NCI-H2227 (cell line): Measurements from ENCODE around the gene GARIN5B.
A peak's percentile ranks its signal among the peaks of the same experiment; 100 is the strongest.
"Not testable (repeated sequence)": the region's sequence is repeated elsewhere in the genome, so short reads cannot be mapped to it uniquely, and the experiment has no call there.

Source experiments
- DNase-seq: peaks from one replicate; lab custom pipeline; 2025; ENCODE audit not compliant: unreplicated experiment; lab: John Stamatoyannopoulos, UW

Gene GARIN5B

DNA sequence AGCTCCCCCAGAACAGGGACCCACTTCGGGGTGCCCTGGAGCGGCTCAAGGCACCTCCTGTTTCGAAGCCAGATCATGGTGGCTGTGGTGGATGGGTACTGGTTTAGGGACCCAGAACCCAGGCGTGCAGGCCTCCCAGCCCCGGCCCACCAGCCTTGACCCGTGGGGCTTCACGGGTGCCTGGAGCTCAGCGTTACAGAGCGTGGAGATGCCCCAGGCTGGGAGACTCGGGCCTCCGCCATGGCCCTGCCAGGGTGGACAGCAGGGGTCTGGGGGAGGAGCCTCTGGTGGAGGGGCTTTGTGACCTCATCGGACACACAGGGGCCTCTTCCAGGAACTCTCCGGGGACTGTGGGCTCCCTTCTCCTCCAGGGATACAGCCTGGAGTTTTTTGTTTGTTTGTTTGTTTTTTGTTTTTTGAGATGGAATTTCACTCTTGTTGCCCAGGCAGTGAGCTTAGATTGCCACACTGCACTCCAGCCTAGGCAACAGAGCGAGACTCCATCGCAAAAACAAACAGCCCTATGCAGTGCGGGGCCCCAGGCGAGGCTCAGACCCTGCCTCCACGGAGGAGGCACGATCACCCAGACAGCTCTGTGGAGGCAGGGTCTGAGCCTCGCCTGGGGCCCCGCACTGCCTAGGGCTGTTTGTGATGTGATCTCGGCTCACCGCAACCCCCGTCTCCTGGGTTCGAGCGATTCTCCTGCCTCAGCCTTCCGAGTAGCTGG, at the start of gene GARIN5B:
GARIN5B (minus strand) TSS at position 271 of the 727 bp plus-strand sequence; CDS start at position 77, 194 bp downstream.
- no peak for DNase-seq

- DNase-seq: no peak
These were observed 47.1 kb upstream of the GARIN5B start for GRCh38 chr19:55410168-55410567.

DNA sequence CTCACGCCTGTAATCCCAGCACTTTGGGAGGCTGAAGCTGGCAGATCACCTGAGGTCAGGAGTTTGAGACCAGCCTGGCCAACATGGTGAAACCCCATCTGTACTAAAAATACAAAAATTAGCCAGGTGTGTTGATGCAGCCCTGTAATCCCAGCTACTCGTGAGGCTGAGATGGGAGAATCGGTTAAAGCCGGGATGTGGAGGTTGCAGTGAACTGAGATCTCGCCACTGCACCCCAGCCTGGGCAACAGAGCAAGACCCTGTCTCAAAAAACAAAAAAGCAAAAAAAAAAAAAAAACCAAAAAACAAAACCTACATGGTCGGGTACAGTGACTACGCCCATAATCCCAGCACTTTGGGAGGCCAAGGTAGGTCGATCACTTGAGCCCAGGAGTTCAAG, 46.1 kb upstream of the GARIN5B start:
- DNase-seq: not testable (repeated sequence)

DNA sequence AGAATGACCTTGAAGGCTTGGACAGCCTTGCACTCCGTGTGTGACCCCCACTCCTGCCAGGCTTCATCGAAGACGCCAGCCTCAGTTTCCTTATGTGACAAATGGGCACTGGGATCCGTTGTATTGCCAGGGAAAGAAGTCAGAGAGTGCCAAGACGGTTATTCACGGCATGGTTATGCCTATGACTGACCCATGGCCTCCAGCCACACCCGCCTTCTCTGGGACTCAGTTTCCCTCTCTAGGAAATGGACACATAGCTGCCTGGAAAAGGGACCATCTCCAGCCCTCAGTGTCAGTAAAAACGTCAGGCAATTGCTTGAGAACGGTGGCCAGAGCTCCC, 45.4 kb upstream of the GARIN5B start:
- DNase-seq: no peak

DNA sequence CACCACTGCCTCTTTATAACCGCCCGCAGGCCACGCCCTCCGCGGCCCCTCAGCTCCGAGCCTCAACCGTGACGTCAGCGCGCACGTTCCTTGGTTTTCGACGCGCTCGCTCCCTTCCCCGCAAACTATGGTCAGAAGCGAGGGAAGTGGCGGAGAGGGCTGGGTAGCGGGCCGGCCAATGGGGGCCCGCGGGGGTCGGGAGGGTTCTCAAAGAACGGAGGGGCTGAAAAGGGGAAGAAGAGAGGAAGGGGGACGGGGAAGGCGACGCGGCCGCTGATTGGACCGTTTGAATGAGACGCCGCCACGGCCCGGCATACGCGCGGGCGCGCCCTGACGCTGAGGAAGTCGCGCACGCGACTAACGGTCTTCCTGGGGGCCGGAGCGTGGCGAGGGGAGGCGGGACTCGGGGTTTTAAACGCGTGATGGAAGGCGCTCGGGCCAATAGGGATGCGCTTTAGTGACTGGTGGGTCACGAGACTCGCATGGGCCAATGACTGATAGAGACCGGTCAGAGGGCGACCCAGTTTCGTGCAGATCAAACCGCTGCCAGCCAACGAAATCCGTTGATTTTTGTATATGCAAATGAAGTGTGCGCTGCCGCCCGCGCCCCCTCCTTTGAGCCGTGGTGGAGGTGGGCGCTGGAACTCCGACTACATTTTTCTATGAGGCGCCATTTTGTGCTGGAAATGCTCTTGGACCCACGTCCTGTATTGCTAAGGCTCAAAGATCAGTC, 44.9 kb upstream of the GARIN5B start:
- peak; percentile 100 for DNase-seq

DNA sequence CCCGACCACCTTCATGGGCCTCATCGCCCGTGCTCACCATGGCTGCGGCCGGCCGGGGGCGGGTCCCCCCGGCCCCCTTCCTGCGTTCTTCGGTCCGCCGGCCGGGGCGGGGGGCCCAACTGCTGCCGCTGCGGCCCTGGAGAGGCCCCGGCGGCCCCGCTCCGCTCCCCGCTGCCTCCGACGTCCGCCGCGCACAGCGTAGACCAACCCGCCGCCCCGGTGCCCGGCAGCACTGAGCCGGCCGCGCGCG, 44.4 kb upstream of the GARIN5B start, which contains the start of gene UBE2S:
UBE2S (minus strand) TSS at position 239 of the 250 bp plus-strand sequence; CDS start at position 40, 199 bp downstream.
- DNase-seq: not testable (repeated sequence)

DNA sequence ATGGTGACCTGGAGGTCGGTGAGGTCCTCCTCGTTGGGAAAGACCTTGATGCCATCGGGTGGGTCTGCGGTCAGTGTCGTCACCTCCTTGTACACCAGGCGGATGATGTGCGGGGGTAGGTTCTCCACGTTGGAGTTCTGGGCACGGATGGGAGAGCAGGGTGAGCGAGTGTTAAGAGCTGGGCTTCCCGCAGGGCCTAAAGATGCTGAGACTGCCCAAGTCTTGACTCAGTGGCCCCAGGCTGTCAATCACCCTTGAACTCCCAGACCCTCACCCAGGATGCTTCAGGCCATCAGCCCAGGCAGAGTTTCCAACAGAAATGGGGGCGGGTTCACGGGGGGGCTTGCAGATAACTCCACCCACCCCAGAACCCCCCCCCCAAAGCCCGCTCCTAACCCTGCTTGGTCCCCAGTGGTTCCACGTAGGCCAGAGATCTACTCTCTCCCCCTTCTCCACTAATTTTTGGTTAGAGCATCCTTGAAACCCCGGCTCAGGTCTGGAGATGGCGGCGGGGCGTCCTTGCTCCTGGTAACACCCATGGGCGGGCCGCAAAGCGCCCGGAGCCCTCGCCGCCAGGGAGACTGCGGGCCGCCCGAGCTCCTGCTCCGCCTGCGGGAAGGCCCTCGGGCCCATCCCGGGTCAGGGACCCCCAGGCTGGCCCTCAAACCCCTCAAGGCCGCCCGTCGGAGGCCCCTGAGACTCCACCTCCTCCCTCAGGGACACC, 43.9 kb upstream of the GARIN5B start:
- peak; percentile 82 for DNase-seq

GRCh38 chr19:55406091-55406825, 43.2 kb upstream of the GARIN5B start:
- no peak for DNase-seq

GRCh38 chr19:55405638-55406037, 42.6 kb upstream of the GARIN5B start:
- no peak for DNase-seq

DNA sequence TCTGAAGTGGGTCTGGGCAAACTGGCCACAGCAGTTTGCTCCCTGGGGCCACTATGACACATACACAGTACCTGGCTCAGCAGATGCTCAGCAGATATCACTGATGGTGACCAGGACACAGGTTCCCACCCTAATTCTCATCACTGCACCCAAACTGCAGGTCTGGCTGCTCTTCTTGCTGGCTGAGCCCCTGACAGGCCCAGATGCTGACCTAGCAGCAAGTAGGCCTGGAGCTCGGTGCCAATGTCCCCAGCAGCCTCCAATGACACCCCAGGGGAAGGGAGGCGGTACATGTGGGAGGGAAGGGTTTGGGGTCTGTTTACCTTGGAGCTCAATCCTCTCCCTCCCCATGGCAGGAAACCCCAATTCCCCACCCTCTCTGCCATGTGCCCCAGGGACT, 39.4 kb upstream of the GARIN5B start:
- DNase-seq: no peak

DNA sequence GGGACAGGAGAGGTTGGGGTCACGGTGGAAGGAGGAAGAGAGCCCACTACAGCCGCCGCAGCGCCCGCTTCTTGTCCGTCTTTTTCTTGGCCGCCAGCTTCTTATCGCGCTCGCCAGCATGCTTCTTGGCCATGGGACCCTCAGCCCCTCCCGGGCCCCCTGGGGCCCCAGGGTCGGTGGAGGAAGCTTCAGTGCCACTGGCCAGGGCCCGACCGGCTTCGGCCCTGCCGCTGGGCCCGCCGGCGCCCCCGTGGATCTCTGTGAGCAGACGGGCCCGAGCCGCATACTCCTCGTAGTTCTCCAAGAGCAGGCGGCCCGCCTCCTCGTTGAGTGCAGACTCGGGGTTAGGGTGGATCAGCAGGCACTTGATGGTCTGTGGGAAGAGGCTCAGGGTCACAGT, 38.3 kb upstream of the GARIN5B start:
- not testable (repeated sequence) for DNase-seq

- no peak for DNase-seq
These were observed 37.4 kb upstream of the GARIN5B start for GRCh38 chr19:55400281-55401087.

- DNase-seq: no peak
These were observed 35.3 kb upstream of the GARIN5B start for GRCh38 chr19:55398200-55398925.

DNA sequence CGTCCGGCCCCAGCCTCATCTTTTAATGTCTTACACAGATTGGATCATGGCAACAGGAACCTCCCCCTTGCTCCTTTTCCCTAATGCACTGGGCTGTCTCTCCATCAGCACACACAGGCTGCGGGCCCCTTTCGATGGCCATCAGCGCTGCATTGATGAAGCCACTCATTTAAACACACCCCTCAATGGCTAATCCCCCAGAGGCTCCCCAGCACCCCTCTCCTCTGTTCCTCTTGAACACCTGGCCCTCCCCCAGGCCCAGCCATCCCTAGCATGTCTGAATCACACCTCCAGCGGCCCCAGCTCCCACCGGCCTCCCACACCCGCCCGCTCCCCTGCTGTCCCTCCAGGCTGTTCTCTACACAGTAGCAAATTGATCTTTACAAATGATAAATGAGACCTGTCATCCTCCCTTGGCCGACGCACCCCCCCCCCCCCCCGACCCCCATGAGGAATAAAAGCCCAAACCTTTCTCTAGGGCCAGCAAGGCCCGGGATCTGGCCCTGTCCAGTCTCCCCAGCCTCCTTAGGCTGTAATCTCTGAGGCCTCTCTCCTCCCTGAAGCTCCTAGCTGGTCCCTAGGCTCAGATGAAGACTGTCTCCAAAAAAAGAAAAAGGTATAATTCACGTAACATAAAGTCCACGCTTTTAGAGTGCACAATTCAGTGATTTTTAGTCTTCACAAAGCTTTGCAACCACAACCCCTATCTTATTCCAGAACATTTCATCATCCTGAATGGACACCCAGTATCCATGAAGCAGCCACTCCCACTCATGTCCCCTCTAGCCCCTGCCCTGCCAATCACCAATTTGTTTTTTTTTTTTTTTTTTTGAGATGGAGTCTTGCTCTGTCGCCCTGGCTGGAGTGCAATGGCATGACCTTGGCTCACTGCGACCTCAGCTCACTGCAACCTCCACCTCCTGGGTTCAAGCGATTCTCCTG, 30.0 kb upstream of the GARIN5B start:
- peak; percentile 70 for DNase-seq

DNA sequence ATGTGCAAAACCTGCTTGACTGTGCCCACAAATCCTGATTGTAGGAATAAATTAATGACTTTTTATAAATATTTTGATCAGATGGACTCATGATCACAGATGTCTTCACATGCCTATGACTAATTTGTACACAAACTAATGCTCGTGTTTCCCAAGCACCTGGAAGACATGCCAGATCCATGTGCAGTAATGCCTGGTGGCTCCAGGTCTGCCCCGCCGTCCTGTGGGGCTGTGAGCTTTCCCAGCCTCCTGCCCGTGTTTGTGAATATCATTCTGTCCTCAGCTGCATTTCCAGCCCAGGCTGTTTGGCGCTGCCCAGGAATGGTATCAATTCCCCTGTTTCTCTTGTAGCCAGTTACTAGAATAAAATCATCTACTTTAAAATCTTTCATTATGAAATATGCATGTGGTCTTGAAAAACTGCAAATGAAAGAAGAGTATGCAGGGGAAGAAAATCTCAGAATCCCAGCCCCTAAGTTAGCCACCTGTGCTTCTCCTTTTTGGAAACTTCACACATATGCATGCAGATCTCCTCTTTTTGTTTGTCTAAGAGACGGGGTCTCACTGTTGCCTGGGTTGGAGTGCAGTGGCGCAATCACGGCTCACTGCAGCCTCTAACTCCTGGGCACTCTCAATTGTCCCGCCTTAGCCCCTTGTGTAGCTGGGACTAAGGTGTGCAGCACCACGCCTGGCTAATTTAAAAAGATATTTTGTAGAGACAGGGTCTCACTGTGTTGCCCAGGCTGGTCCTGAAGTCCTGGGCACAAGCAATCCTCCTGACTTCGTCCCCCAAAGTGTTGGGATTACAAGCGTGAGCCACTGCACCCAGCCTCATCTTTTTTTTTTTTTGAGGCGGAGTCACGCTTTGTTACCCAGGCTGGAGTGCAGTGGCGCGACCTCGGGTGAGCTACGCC, 28.9 kb upstream of the GARIN5B start:
- DNase-seq: no peak

GRCh38 chr19:55391191-55391670, 28.2 kb upstream of the GARIN5B start:
- no peak for DNase-seq

DNA sequence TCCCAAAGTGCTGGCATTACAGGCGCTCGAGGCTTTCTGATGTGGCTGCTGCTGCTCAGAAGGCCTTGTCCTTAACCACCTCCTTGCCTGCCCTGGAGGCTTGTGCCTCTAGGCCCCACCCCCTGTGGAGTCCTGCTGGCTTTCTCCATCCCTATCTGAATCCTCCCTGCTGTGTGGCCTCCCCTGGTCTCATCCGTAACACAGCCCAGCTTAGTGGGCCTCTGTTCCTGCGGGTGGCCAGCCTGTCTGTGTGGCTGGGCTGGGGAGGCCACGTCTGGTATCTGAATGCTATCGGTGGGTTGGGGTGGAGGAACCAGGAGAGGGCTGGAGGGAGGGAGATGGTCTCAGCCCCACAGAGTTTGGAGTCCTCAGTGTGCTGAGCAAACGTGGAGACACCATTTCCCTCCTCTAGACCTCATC, 27.4 kb upstream of the GARIN5B start:
- no peak for DNase-seq
